H1 (cell line): ENCODE measurements around the gene RICTOR. TPM values are rescaled to one million over a fixed set of nuclear protein-coding genes. Genes with fewer than 3 reads are reported as not detected.

Source experiments
- CTCF ChIA-PET: fragments of 300-600 bp; sonication (Branson Sonifier 250); formaldehyde crosslinking; loops from one replicate; lab custom pipeline; 2021; ENCODE audit not compliant: partially characterized antibody; lab: Charles Lee
- POLR2A ChIA-PET: fragments of 300-600 bp; sonication (Branson Sonifier 250); formaldehyde crosslinking; loops from one replicate; lab custom pipeline; 2021; ENCODE audit warnings: inconsistent platforms; ENCODE audit not compliant: partially characterized antibody; lab: Charles Lee
- DNase-seq, 2 experiments: peaks; one replicate each; pipeline versions ENCODE4 v3.0.0 to v3.0.0-alpha.2; 2010 to 2022; ENCODE audit warnings: low spot score in 2 of 2, low read depth in 1 of 2, mixed read lengths in 1 of 2
- FAIRE-seq: peaks from 2 replicates; lab custom pipeline; 2011; peaks lifted over from hg19 to GRCh38; lab: Jason Lieb, UNC
- H2AFZ ChIP-seq: 2 replicates; pipeline ENCODE4 v1.8.1; 2012; ENCODE audit warnings: low read length, inconsistent platforms
- H2AK5ac ChIP-seq: 2 replicates; pipeline ENCODE4 v1.6.1; 2013; ENCODE audit warnings: low read depth, low read length
- H2BK120ac ChIP-seq: replicated peaks from 2 replicates; pipeline ENCODE3; 2013; ENCODE audit warnings: low read depth, low read length, inconsistent platforms
- H2BK12ac ChIP-seq: 2 replicates; pipeline ENCODE4 v1.6.1; 2013; ENCODE audit warnings: low read depth, low read length
- H2BK15ac ChIP-seq: 2 replicates; pipeline ENCODE4 v1.6.1; 2013; ENCODE audit warnings: low read length
- H2BK20ac ChIP-seq: 2 replicates; pipeline ENCODE4 v1.6.1; 2013; ENCODE audit warnings: low read length
- H2BK5ac ChIP-seq: 2 replicates; pipeline ENCODE4 v1.6.1; 2013; ENCODE audit warnings: low read depth, low read length
- H3K14ac ChIP-seq: 2 replicates; pipeline ENCODE4 v1.6.1; 2013; ENCODE audit warnings: inconsistent platforms; ENCODE audit not compliant: insufficient read length
- H3K18ac ChIP-seq: 2 replicates; pipeline ENCODE4 v1.6.1; 2013; ENCODE audit warnings: low read length; ENCODE audit errors: extremely low read depth
- H3K23ac ChIP-seq: 2 replicates; pipeline ENCODE4 v1.6.1; 2013; ENCODE audit warnings: inconsistent platforms; ENCODE audit not compliant: insufficient read length
- H3K23me2 ChIP-seq: 2 replicates; pipeline ENCODE4 v1.6.1; 2013; ENCODE audit warnings: low read depth, low read length
- H3K27ac ChIP-seq: 2 replicates; pipeline ENCODE4 v1.6.1; 2011; ENCODE audit warnings: low read depth, low read length, inconsistent platforms
- H3K27me3 ChIP-seq, 4 experiments: replicated peaks in 1 of 4; 1 replicate in 1 of 4; 2 replicates in 3 of 4; pipeline versions ENCODE4 v1.6.1 to v1.8.1; 2011 to 2013; ENCODE audit warnings: low read length in 3 of 4, mild to moderate bottlenecking in 3 of 4, inconsistent platforms in 2 of 4, mixed read lengths in 2 of 4, moderate library complexity in 1 of 4; ENCODE audit not compliant: control insufficient read depth in 3 of 4, insufficient read depth in 3 of 4; ENCODE audit errors: extremely low read depth in 1 of 4
- H3K36me3 ChIP-seq, 4 experiments: 2 replicates each; pipeline versions ENCODE4 v1.6.1 to v1.8.1; 2011 to 2013; ENCODE audit warnings: mild to moderate bottlenecking in 4 of 4, low read length in 3 of 4, moderate library complexity in 2 of 4, control low read depth in 1 of 4, inconsistent platforms in 1 of 4; ENCODE audit not compliant: insufficient read depth in 4 of 4, control insufficient read depth in 2 of 4
- H3K4ac ChIP-seq: replicated peaks from 2 replicates; pipeline ENCODE3; 2013; ENCODE audit warnings: low read length, low read depth, mixed read lengths, inconsistent platforms; ENCODE audit not compliant: insufficient read length
- H3K4me1 ChIP-seq, 4 experiments: replicated peaks in 1 of 4; 1 replicate in 1 of 4; 2 replicates in 3 of 4; pipeline versions ENCODE4 v1.6.1 to v1.8.1; 2011 to 2013; ENCODE audit warnings: low read length in 3 of 4, inconsistent platforms in 2 of 4, mixed read lengths in 1 of 4; ENCODE audit not compliant: insufficient read depth in 4 of 4, control insufficient read depth in 3 of 4
- H3K4me2 ChIP-seq, 2 experiments: 2 replicates each; pipeline versions ENCODE4 v1.6.1 to v1.8.1; 2011 to 2013; ENCODE audit warnings: low read depth in 2 of 2, low read length in 2 of 2, control low read depth in 1 of 2, inconsistent platforms in 1 of 2, mild to moderate bottlenecking in 1 of 2; ENCODE audit not compliant: insufficient read depth in 1 of 2
- H3K4me3 ChIP-seq, 4 experiments: fragments of 200-600, 300-600 bp in 1 of 4; sonication (generic), shearing (Covaris generic), sonication (Bioruptor Twin) in 1 of 4; 2 replicates each; pipeline versions ENCODE4 v1.5.1 to v1.8.1; 2011 to 2016; ENCODE audit warnings: low read length in 4 of 4, low read depth in 3 of 4, control low read depth in 2 of 4, inconsistent platforms in 2 of 4, mild to moderate bottlenecking in 2 of 4, mixed read lengths in 1 of 4, moderate library complexity in 1 of 4; ENCODE audit not compliant: insufficient read depth in 2 of 4; ENCODE audit errors: extremely low read depth in 1 of 4
- H3K56ac ChIP-seq: replicated peaks from 2 replicates; pipeline ENCODE3; 2013; ENCODE audit warnings: low read depth, mild to moderate bottlenecking, mixed read lengths, low read length, inconsistent platforms; ENCODE audit not compliant: insufficient read length
- H3K79me1 ChIP-seq: 2 replicates; pipeline ENCODE4 v1.6.1; 2013; ENCODE audit warnings: low read depth, low read length, control low read depth
- H3K79me2 ChIP-seq, 2 experiments: 2 replicates each; pipeline versions ENCODE4 v1.6.1 to v1.8.1; 2012 to 2013; ENCODE audit warnings: low read length in 2 of 2, mild to moderate bottlenecking in 2 of 2, inconsistent platforms in 1 of 2; ENCODE audit not compliant: insufficient read depth in 2 of 2, control insufficient read depth in 1 of 2
- H3K9ac ChIP-seq, 4 experiments: replicated peaks in 1 of 4; 1 replicate in 1 of 4; 2 replicates in 3 of 4; pipeline versions ENCODE4 v1.6.1 to v1.8.1; 2011 to 2013; ENCODE audit warnings: low read depth in 3 of 4, low read length in 3 of 4, control low read depth in 2 of 4, mild to moderate bottlenecking in 2 of 4, moderate library complexity in 2 of 4, inconsistent platforms in 1 of 4; ENCODE audit errors: extremely low read depth in 1 of 4
- H3K9me3 ChIP-seq, 2 experiments: 2 replicates each; pipeline versions ENCODE4 v1.6.1 to v1.8.1; 2012 to 2013; ENCODE audit warnings: mild to moderate bottlenecking in 2 of 2, moderate library complexity in 2 of 2, control low read depth in 1 of 2, inconsistent platforms in 1 of 2, low read depth in 1 of 2, low read length in 1 of 2, mixed read lengths in 1 of 2; ENCODE audit not compliant: insufficient read depth in 2 of 2
- H4K20me1 ChIP-seq, 2 experiments: replicated peaks in 1 of 2; 2 replicates each; pipeline versions ENCODE3 to v1.8.1; 2011 to 2013; ENCODE audit warnings: inconsistent platforms in 2 of 2, low read length in 2 of 2, mild to moderate bottlenecking in 1 of 2; ENCODE audit not compliant: insufficient read depth in 2 of 2, control insufficient read depth in 1 of 2
- H4K5ac ChIP-seq: 2 replicates; pipeline ENCODE4 v1.6.1; 2013; ENCODE audit warnings: low read length, low read depth, mixed read lengths, inconsistent platforms; ENCODE audit not compliant: insufficient read length
- H4K8ac ChIP-seq: 2 replicates; pipeline ENCODE4 v1.8.0; 2013; ENCODE audit warnings: mild to moderate bottlenecking, moderate library complexity, low read length, inconsistent platforms; ENCODE audit not compliant: insufficient read depth; ENCODE audit errors: extremely low read depth
- H4K91ac ChIP-seq: replicated peaks from 2 replicates; pipeline ENCODE3; 2013; ENCODE audit warnings: low read length, mixed read lengths, inconsistent platforms; ENCODE audit not compliant: insufficient read length
- EGR1 ChIP-seq: IDR thresholded peaks from 2 replicates; pipeline ENCODE4 v1.6.1; 2011; ENCODE audit warnings: low read depth, low read length, borderline replicate concordance
- EZH2 ChIP-seq: fragments of 200-600 bp; sonication (generic); IDR thresholded peaks from 2 replicates; pipeline ENCODE4 v1.7.1; 2012; ENCODE audit warnings: low read depth, mild to moderate bottlenecking, moderate library complexity, low read length, inconsistent platforms; ENCODE audit not compliant: severe bottlenecking
- KDM1A ChIP-seq: fragments of 200-600, 300-600 bp; sonication (generic); IDR thresholded peaks from 2 replicates; pipeline ENCODE4 v1.7.1; 2016; ENCODE audit warnings: mild to moderate bottlenecking, low read length, borderline replicate concordance
- RBBP5 ChIP-seq: IDR thresholded peaks from 2 replicates; pipeline ENCODE4 v1.7.1; 2012; ENCODE audit warnings: low read depth, mild to moderate bottlenecking, inconsistent platforms, low read length, moderate library complexity, borderline replicate concordance
- SP2 ChIP-seq: IDR thresholded peaks from 2 replicates; pipeline ENCODE4 v1.6.1; 2012; ENCODE audit warnings: mild to moderate bottlenecking, low read length, inconsistent platforms
- TAF7 ChIP-seq: optimal IDR thresholded peaks from 2 replicates; pipeline ENCODE3; 2011; ENCODE audit warnings: low read depth, mild to moderate bottlenecking, inconsistent platforms, low read length, moderate library complexity, borderline replicate concordance
- TCF12 ChIP-seq: IDR thresholded peaks from 2 replicates; pipeline ENCODE4 v1.6.1; 2011; ENCODE audit warnings: low read depth, mild to moderate bottlenecking, low read length
- WGBS, 2 experiments: shearing (Covaris generic) in 1 of 2; methylation state at CpG; one replicate each; pipeline versions ENCODE4 v1.1.6 to v1.1.7; 2013 to 2015; ENCODE audit warnings: low lambda C conversion rate in 2 of 2, mixed read lengths in 2 of 2, inconsistent platforms in 1 of 2, low coverage in 1 of 2, missing lambda C conversion rate in 1 of 2; ENCODE audit not compliant: insufficient replicate concordance in 2 of 2, insufficient coverage in 1 of 2, insufficient read length in 1 of 2; ENCODE audit errors: extremely low coverage in 1 of 2, missing lambda C conversion rate in 1 of 2; 5-methylcytosine and 5-hydroxymethylcytosine counted together
- polyA plus RNA-seq, 7 experiments: library from polyadenylated mRNA; depleted of rRNA in 3 of 7; stranded (reverse) in 5 of 7; unstranded in 2 of 7; fragments of >200 nt in 5 of 7; fragments of 200-250 nt in 2 of 7; gene quantifications; 1 replicate in 5 of 7; 2 replicates in 1 of 7; 4 replicates in 1 of 7; pipeline versions ENCODE4 v1.2.1 to v1.2.3, GENCODE V29; 2011 to 2013; ENCODE audit warnings: missing spikeins in 2 of 7, mixed read lengths in 2 of 7
- total RNA-seq: library from RNA; stranded (reverse); fragmentation: NEBNext Ultra II Directional; extraction: Animal tissue kit (Norgen Biotek cat#: 25700); gene quantifications from 2 replicates; pipeline ENCODE4 v1.2.1, GENCODE V29; 2021

Gene RICTOR
- total and polyA plus RNA-seq, 2 of the 8 experiments (the other 6 are each of a cell fraction or from before 2014, with no cell fraction given): 4.3 to 26.6 TPM

DNA sequence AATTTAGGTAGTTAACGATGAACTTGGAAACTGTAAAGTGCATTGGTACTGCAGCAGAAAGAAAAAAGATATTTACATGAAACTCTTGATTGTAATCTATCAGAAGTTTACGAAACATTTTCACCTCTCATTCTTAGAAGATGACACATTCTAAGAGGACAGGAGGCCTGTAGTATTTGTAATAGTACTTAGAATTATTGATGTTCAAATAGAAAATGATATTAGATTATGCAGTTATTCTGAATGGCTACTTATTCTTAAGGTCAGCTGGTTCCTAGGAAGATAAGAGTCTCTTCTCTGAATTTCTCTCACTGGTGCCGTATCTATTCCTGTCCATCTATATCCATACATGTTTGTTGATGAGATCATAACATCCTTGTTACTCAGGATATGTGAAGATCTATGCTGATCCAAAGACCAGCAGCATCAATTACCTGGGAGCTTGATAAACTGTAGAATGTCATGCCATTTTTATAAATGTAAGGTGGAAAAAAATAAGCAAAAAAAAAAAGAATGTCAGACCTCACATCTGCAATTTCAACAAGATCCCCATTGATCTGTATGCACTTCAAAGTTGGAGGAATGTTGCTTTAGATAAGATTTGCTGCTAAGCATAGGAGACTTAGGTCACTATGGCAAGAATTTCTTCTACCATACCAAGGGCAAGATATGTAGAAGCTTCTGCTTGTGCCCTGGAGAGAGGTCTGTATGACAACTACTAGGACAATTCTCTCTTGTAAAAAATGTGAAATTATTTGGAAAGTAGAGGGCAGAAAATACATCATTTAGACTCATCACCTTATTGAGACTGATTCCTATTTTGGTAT lies 42.4 kb upstream of the RICTOR start:
- no peak overlapping the region for H3K4me2 ChIP-seq
- H4K5ac ChIP-seq: no peak overlapping the region
- no peak overlapping the region for H3K9ac ChIP-seq
- no peak overlapping the region for H3K27ac ChIP-seq
- no peaks in the 10 kb centered on the region for H3K36me3 ChIP-seq
- ChIA-PET CTCF (interaction anchor here (1.3 kb wide), 1 partner anchor 35 kb away, joined by 4 read pairs; no protein-coding TSS in a partner anchor), POLR2A (no interaction called here)
- no peaks in the 10 kb centered on the region for H4K20me1 ChIP-seq
- no peak overlapping the region for H3K23ac ChIP-seq
- WGBS, 2 experiments: 98% methylated on average over 3 of the region's 3 CpGs; no CpG with 5 or more reads in 1 of the 2 experiments
- no peaks in the 10 kb centered on the region for H3K9me3 ChIP-seq
- no peaks in the 10 kb centered on the region for H3K27me3 ChIP-seq
- FAIRE-seq: no peak
- H3K56ac ChIP-seq: no peak overlapping the region
- no peak for DNase-seq
- H2BK5ac ChIP-seq: no peak overlapping the region
- no peaks in the 10 kb centered on the region for H3K4me1 ChIP-seq
- H2BK15ac ChIP-seq: no peak overlapping the region
- H3K4me3 ChIP-seq: no peak overlapping the region
- no peak overlapping the region for H3K14ac ChIP-seq
- H4K91ac ChIP-seq: no peak overlapping the region
- no peaks in the 10 kb centered on the region for H3K79me2 ChIP-seq
- no peak overlapping the region for H3K18ac ChIP-seq
- H2BK12ac ChIP-seq: no peak overlapping the region
- H2AK5ac ChIP-seq: no peak overlapping the region
- H3K79me1 ChIP-seq: no peaks in the 10 kb centered on the region
- H3K23me2 ChIP-seq: no peaks in the 10 kb centered on the region
- H4K8ac ChIP-seq: no peak overlapping the region
- no peak overlapping the region for H2AFZ ChIP-seq
- H2BK120ac ChIP-seq: no peak overlapping the region
- H3K4ac ChIP-seq: no peak overlapping the region
- H2BK20ac ChIP-seq: no peak overlapping the region
- no peak for TF ChIP-seq RBBP5
- no peak for TF ChIP-seq EZH2
- no peak for TF ChIP-seq SP2
- TF ChIP-seq EGR1: no peak
- no peak for TF ChIP-seq KDM1A
- no peak for TF ChIP-seq TCF12
- no peak for TF ChIP-seq TAF7
